CD4-positive, alpha-beta T cell (primary cell): Measurements from ENCODE around the gene ABR. TPM values are rescaled to one million over a fixed set of nuclear protein-coding genes. Genes with fewer than 3 reads are reported as not detected.
"Not testable (repeated sequence)": the region's sequence is repeated elsewhere in the genome, so short reads cannot be mapped to it uniquely, and the experiment has no call there.

Experiments
- ATAC-seq: fragments of 200-7000 bp; cut with Tn5 transposase; one replicate; pipeline ENCODE4 v1.10.0; 2022; ENCODE audit warnings: mild to moderate bottlenecking; ENCODE audit not compliant: poor library complexity
- CTCF ChIA-PET: fragments of 350-600 bp; sonication (Branson Sonifier 250); formaldehyde crosslinking; loops from one replicate; lab custom pipeline; 2021; ENCODE audit warnings: antibody characterized with exemption, inconsistent platforms; lab: Charles Lee
- POLR2A ChIA-PET: fragments of 350-600 bp; sonication (Branson Sonifier 250); formaldehyde crosslinking; loops from one replicate; lab custom pipeline; 2021; ENCODE audit warnings: antibody characterized with exemption, inconsistent platforms; lab: Charles Lee
- DNase-seq, 14 experiments: peaks; one replicate each; pipeline ENCODE4 v3.0.0-alpha.2; 2013 to 2020; ENCODE audit warnings: mixed read lengths in 2 of 14
- H3K27ac ChIP-seq, 2 donors: one replicate each; pipeline versions ENCODE4 v1.5.1 to v1.7.0; 2013; ENCODE audit warnings: low read length in 2 of 2, low read depth in 1 of 2, mild to moderate bottlenecking in 1 of 2
- H3K27me3 ChIP-seq, 2 experiments: 1 replicate in 1 of 2; 2 replicates in 1 of 2; pipeline versions ENCODE4 v1.6.1 to v1.7.0; 2013; ENCODE audit warnings: low read length in 2 of 2, control low read depth in 1 of 2, mild to moderate bottlenecking in 1 of 2, moderate library complexity in 1 of 2; ENCODE audit not compliant: insufficient read depth in 2 of 2, control insufficient read depth in 1 of 2
- H3K36me3 ChIP-seq: one replicate; pipeline ENCODE4 v1.6.1; 2013; ENCODE audit warnings: low read length, control low read depth; ENCODE audit not compliant: insufficient read depth
- H3K4me1 ChIP-seq: one replicate; pipeline ENCODE4 v1.6.1; 2013; ENCODE audit warnings: low read length, control low read depth; ENCODE audit not compliant: insufficient read depth
- H3K4me3 ChIP-seq: one replicate; pipeline ENCODE4 v1.5.1; 2013; ENCODE audit warnings: mild to moderate bottlenecking, low read length, moderate library complexity
- H3K9me3 ChIP-seq, 2 experiments: 1 replicate in 1 of 2; 2 replicates in 1 of 2; pipeline versions ENCODE4 v1.6.1 to v1.7.0; 2013; ENCODE audit warnings: low read length in 2 of 2, mild to moderate bottlenecking in 2 of 2, control low read depth in 1 of 2, moderate library complexity in 1 of 2; ENCODE audit not compliant: control insufficient read depth in 1 of 2, insufficient read depth in 1 of 2
- H3K27ac Mint-ChIP-seq: one replicate; pipeline ENCODE4 v1.8.0; 2020; ENCODE audit warnings: mixed read lengths
- H3K27me3 Mint-ChIP-seq: one replicate; pipeline ENCODE4 v1.8.0; 2021; ENCODE audit warnings: mixed read lengths
- H3K36me3 Mint-ChIP-seq: one replicate; pipeline ENCODE4 v1.8.0; 2021; ENCODE audit warnings: low read depth, mixed read lengths
- H3K4me1 Mint-ChIP-seq: one replicate; pipeline ENCODE4 v1.8.0; 2021; ENCODE audit warnings: low read depth, mixed read lengths
- H3K4me3 Mint-ChIP-seq: one replicate; pipeline ENCODE4 v1.8.0; 2020; ENCODE audit warnings: mild to moderate bottlenecking, mixed read lengths
- H3K9me3 Mint-ChIP-seq: one replicate; pipeline ENCODE4 v1.8.0; 2020; ENCODE audit warnings: mixed read lengths
- CTCF ChIP-seq: fragments of 200-600 bp; IDR thresholded peaks from one replicate; pipeline ENCODE4 v1.8.0; 2022; ENCODE audit warnings: antibody characterized with exemption, mild to moderate bottlenecking
- intact Hi-C, 2 experiments: fragments of 100-400 bp; cut with DNase I in 1 of 2; cut with micrococcal nuclease in 1 of 2; formaldehyde crosslinking; loops; one replicate each; pipeline versions ENCODE4 v1.15.1 to v1.9.0; 2023 to 2025; cut with DNase I, micrococcal nuclease
- total RNA-seq, 174 experiments: library from RNA in 2 of 174; stranded (reverse) in 2 of 174; gene quantifications; one replicate each; pipeline ENCODE4 v1.2.3 and lab custom pipeline; 2021 to 2026

ABR gene
- total RNA-seq, 2 experiments from 2014 or later = 72.4 to 74.8 TPM

DNA sequence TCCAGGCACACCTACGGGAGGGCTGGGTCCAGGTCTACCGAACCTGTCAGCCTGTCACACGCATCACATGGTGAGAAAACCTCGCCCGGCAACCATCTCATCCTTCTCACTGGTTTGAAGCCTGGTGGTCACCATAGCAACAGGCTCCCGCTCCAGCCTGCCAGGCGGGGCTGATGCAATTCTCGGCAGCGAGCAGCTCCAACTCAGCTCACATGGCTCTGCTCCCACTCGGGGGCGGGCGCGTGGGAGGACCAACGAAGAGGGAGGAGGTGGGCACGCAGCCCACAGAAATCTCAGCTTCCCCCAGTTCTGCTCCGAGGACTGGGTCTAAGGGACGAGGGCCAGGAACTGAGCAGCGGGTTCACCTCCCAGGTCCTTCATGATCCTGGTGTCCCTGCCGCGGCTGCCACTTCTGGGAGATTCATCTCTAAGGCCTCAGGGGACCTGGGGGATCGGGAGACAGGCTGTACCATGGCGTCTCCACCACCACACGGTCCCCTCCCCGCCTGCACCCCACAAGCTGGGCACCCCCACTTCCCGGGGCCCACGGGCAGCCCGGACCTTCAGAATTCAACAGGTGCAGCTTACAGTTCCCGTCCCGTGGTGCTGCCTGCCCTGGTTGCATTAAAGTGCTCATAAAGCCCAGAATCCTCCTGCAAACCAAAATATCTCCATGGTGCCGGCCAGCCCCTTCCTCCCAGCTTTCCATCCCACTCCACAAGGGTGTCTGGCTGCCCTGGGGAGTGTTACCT, 25.8 kb downstream of the ABR start:
- no peaks in the 10 kb centered on the region for H3K9me3 Mint-ChIP-seq
- Histone ChIP-seq H3K4me3 (no peak overlapping the region), H3K36me3 (no peaks in the 10 kb centered on the region), H3K9me3 (no peaks in the 10 kb centered on the region), H3K27me3 (no peaks in the 10 kb centered on the region), H3K4me1 (no peaks in the 10 kb centered on the region), H3K27ac (no peak overlapping the region)
- DNase-seq (no peak), ATAC-seq (no peak)
- H3K27me3 Mint-ChIP-seq = no peaks in the 10 kb centered on the region
- intact Hi-C loops = no loop called here
- H3K4me1 Mint-ChIP-seq = no peaks in the 10 kb centered on the region
- POLR2A ChIA-PET = no interaction called here
- no peak overlapping the region for H3K27ac Mint-ChIP-seq
- no peak overlapping the region for H3K4me3 Mint-ChIP-seq
- CTCF ChIA-PET = no interaction called here
- TF ChIP-seq CTCF = no peak
- no peaks in the 10 kb centered on the region for H3K36me3 Mint-ChIP-seq

GRCh38 chr17:1152582-1152981, 27.2 kb downstream of the ABR start:
- H3K27ac Mint-ChIP-seq, CTCF ChIA-PET: not testable (repeated sequence)

DNA sequence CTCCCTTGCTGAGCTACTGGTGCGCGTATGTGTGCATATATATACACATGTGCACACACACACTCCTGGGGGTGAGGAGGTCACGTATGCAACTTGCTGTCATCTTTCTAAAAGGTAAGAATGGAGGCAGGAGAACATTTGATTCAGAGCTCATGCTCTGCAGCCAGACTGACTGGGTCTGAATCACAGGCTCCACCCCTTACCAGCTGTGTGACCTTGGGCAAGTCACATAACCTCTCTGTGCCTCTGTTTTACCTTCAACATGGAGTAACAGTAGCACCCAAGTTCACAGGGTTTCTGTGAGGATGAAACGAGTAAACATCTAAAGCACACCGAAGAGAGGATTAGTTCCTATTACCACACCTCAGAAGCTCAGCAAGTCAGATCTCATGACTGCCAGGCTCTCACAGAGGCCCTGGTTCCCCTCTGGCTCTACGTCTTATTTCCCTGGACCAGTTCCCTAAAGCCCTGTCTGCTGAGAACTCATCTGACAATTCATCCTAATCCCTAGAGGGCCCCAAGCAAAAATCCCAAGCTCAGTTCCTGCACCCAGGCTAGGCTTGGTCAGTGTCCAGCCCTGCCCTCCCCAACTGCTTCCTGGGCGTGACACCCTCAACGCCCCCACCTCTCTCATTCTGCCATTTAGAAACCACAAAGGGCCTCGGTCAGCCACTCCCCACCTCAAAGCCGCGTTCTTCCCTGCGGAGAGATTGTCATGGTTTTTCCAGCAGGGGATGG, 28.7 kb downstream of the ABR start:
- Mint-ChIP-seq H3K27me3 (no peaks in the 10 kb centered on the region), H3K36me3 (no peaks in the 10 kb centered on the region), H3K27ac (no peak overlapping the region), H3K9me3 (no peaks in the 10 kb centered on the region), H3K4me1 (no peaks in the 10 kb centered on the region), H3K4me3 (no peak overlapping the region)
- peaks cover 0 to 9% of the 10 kb centered on the region in 2 experiments for H3K9me3 ChIP-seq
- H3K4me1 ChIP-seq = no peaks in the 10 kb centered on the region
- intact Hi-C loops = no loop called here
- ChIA-PET CTCF (no interaction called here), POLR2A (no interaction called here)
- no peaks in the 10 kb centered on the region for H3K27me3 ChIP-seq
- H3K4me3 ChIP-seq = no peak overlapping the region
- no peaks in the 10 kb centered on the region for H3K36me3 ChIP-seq
- no peak for TF ChIP-seq CTCF
- ATAC-seq (no peak), DNase-seq (no peak)
- H3K27ac ChIP-seq = no peak overlapping the region

More at GRCh38 chr17:1152582-1152981, 27.2 kb downstream of the ABR start:
- H3K9me3 ChIP-seq, H3K27me3 ChIP-seq, intact Hi-C loops, DNase-seq, ATAC-seq, H3K27ac ChIP-seq, H3K27me3 Mint-ChIP-seq, POLR2A ChIA-PET, H3K36me3 ChIP-seq, H3K9me3 Mint-ChIP-seq, H3K36me3 Mint-ChIP-seq, H3K4me3 Mint-ChIP-seq, H3K4me3 ChIP-seq, H3K4me1 ChIP-seq, H3K4me1 Mint-ChIP-seq: not testable (repeated sequence)
